GM21526 (cell line): ENCODE measurements around the gene FADS1.

Experiments used
- ATAC-seq: cut with Tn5 transposase; IDR thresholded peaks from one replicate; pipeline ENCODE4 v1.9.1; 2021; ENCODE audit warnings: moderate library complexity; ENCODE audit not compliant: unreplicated experiment, low FRiP score

Gene FADS1

GRCh38 chr11:61797263-61797944 is 19.4 kb downstream of the FADS1 start:
- no peak for ATAC-seq

- ATAC-seq: no peak
Measured at GRCh38 chr11:61795876-61796526, 20.8 kb downstream of the FADS1 start.

GRCh38 chr11:61795459-61795858 is 21.3 kb downstream of the FADS1 start:
- ATAC-seq: no peak

GRCh38 chr11:61794579-61794978 is 22.2 kb downstream of the FADS1 start:
- no peak for ATAC-seq

- no peak for ATAC-seq
Measured at GRCh38 chr11:61793829-61794204, 23.0 kb downstream of the FADS1 start.

GRCh38 chr11:61793083-61793828 is 23.5 kb downstream of the FADS1 start:
- ATAC-seq: no peak

- ATAC-seq: peak; percentile 76
Measured at GRCh38 chr11:61792310-61793082, 24.3 kb downstream of the FADS1 start, which contains the start of the genes FEN1 and TMEM258. Gene FEN1 (plus strand): TSS chr11:61792911. CDS start chr11:61795362, 2,451 bp downstream. Gene TMEM258 (minus strand): TSS chr11:61792599. CDS start chr11:61792558, 41 bp downstream.

GRCh38 chr11:61791737-61792309 is 25.0 kb downstream of the FADS1 start:
- ATAC-seq: no peak

- no peak for ATAC-seq
Measured at GRCh38 chr11:61787928-61788491, 28.8 kb downstream of the FADS1 start.

GRCh38 chr11:61785837-61786402 is 30.9 kb downstream of the FADS1 start:
- ATAC-seq: no peak

GRCh38 chr11:61784506-61784805 is 32.3 kb downstream of the FADS1 start:
- ATAC-seq: no peak

- ATAC-seq: no peak
Measured at GRCh38 chr11:61783717-61784505, 32.9 kb downstream of the FADS1 start.

- ATAC-seq: no peak
Measured at GRCh38 chr11:61782841-61783240, 34.0 kb downstream of the FADS1 start.

GRCh38 chr11:61782299-61782698 is 34.5 kb downstream of the FADS1 start:
- no peak for ATAC-seq

- ATAC-seq: no peak
Measured at GRCh38 chr11:61781585-61781984, 35.2 kb downstream of the FADS1 start.

- no peak for ATAC-seq
Measured at GRCh38 chr11:61780581-61781162, 36.1 kb downstream of the FADS1 start.

- ATAC-seq: no peak
Measured at GRCh38 chr11:61779666-61780525, 36.9 kb downstream of the FADS1 start.
